NCI-H2196 (cell line): ENCODE measurements around the gene ZNF641.
"Not testable (repeated sequence)": the region's sequence is repeated elsewhere in the genome, so short reads cannot be mapped to it uniquely, and the experiment has no call there.

ENCODE experiments used
- DNase-seq: peaks from one replicate; lab custom pipeline; 2025; ENCODE audit not compliant: unreplicated experiment; lab: John Stamatoyannopoulos, UW

ZNF641 gene

GRCh38 chr12:48336061-48336460, 14.7 kb downstream of the ZNF641 start:
- no peak for DNase-seq

DNA sequence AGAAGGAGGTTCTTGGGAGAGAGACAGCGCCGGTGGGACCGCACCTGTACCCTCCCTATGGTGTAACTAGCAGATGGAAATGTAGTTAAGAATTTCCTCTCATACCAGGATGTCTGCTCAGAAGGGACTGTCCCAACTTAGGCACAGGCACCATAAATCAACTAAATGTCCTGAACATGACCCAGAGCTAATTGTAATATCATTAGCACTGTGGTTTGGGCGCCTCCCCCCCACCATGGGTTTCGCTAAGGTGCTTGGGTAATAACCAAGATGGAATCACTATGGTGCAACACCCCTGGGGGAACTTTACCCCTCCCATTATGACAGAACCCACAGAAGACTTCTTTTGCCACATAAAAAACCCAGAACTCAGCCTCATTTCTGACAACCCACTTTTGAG, 15.9 kb downstream of the ZNF641 start:
- DNase-seq: no peak

GRCh38 chr12:48333680-48334079, 17.0 kb downstream of the ZNF641 start:
- DNase-seq: not testable (repeated sequence)

DNA sequence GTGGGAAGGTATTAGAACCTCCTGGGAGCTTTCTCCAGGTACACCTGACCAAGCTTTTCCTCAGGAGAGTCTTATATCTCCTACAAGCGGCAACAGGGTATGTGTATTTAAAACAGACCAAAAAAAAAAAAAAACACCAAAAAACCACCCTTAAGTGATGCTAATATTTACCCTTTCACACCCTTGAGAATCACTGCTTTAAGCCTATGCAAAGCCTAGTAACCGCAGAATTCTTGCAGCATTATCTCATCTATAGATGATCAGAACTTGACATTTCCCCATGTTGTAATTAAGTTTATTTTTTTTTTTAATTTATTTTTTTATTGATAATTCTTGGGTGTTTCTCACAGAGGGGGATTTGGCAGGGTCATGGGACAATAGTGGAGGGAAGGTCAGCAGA, 19.3 kb downstream of the ZNF641 start:
- DNase-seq: no peak

- no peak for DNase-seq
Measured at GRCh38 chr12:48329199-48329939, 21.4 kb downstream of the ZNF641 start.

DNA sequence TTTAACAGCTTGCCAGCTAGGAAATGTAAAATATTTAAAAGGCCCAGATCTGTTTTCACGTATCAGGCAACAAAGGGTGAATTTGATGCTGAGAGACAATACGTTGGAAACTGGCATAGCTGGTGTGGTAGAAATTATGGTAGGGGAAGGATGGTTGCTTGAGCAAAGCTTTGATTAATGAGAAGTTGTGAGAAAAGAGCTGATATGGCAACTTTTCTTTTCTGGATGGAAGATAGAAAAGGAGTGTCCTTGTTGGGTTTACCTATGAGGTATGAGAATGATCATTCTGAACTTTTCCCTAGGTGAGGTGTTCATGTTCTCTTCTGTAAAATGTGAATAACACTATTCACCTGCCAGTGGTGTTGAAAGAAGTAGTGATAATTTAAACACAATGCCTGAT, 34.2 kb downstream of the ZNF641 start:
- DNase-seq: no peak

- DNase-seq: no peak
Measured at GRCh38 chr12:48311313-48311712, 39.4 kb downstream of the ZNF641 start.

- DNase-seq: no peak
Measured at GRCh38 chr12:48307269-48307668, 43.5 kb downstream of the ZNF641 start.

GRCh38 chr12:48305190-48305589, 45.5 kb downstream of the ZNF641 start:
- no peak for DNase-seq

DNA sequence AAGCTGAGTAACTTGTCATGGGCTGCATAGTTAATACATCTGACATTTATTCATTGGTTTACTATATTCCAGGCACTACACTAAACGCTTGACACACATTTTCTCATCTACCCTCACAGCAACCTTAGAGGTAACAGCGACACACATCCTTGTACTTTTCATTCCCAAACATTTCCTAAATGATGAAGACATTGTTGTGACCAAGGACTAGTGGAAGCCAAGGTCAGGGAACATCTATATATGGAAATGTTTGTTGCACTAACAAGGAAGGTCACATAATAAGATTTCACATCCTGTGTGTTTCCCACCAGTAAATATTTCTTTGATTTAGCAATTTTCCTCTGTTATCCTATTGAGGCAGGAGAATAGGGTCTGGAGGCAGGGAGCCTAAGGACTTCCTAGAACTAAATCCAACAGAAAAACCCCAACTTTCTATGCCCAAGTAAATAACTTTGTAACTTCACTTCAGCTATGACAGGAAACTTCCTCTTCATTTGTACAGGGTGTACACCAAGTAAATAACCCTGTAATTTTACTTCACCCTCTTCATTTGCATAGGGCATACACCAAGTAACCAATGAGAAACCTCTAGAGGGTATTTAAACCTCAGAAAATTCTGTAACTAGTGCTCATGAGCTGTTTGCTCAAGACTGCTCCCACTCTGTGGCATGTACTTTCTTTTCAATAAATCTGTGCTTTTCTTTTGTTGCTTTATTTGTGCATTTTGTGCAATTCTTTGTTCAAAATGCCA, 48.4 kb downstream of the ZNF641 start:
- no peak for DNase-seq

DNA sequence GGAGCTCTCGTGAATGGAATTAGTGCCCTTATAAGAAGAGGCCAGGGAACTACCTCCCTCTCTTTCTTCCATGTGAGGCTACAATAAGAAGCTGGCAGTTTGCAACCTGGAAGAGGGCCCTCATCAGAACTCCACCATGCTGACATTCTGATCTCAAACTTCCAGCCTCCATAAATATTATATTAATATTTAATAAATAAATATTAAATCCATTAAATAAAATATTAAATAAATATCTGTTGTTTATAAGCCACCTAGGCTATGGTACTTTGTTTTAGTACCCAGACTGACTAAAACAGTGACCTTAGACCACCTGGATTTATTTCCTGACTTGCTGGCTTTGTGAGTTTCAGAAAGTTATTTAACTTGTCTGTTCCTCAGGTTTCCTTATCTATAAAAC, 49.9 kb downstream of the ZNF641 start:
- DNase-seq: no peak

DNA sequence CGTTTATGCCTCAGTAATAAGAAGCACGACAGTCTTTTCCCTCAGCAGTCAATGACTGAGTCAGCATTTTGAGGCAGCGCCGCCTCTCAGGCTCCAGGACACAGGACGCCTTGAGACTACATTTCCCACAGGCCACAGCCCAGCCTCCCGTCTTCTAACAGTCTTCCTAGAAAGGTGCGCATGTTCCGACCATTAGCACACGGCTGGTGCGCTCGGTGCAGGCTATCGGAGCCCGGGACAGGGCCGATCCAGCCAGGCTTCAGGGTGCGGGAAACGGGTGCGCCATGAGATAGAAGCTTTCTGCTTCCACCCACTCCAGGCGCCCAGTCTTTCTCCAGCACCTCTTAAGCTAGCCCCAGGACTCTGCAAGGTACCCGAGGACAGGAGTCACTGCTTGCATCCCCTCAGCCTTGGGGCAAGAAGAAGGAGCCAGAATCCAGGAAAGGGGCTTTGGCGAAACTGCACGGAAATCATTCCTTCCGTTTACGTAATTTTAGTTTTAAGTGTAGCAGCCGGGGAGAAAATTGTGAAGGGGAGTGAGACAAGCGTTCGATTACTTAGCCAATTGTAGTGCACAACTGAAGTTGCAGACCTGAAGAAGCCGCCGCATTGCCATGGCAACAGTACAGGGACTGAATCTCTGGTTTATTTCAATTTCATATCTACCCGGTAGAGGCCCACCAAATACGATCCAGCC, 54.0 kb downstream of the ZNF641 start:
- DNase-seq: no peak

- DNase-seq: no peak
Measured at GRCh38 chr12:48292040-48292439, 58.7 kb downstream of the ZNF641 start.

DNA sequence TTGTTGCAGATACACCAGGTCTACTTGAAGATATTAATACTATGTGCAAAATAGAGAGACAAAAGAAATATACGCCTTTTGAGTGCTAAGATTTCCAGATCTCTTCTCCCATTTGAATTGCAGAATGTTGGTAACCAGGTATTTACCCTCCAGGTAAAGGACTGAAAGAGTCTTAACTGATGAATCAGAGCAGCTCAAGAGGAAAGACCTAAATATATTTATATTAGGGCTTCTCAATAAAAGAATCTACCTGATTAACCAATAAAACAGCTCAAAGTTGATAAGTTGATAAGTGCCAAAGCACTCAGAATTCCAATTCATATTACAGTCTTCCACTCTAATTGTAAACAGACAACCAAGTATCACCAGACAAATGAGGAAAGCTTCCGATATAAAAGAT, 59.2 kb downstream of the ZNF641 start:
- no peak for DNase-seq

DNA sequence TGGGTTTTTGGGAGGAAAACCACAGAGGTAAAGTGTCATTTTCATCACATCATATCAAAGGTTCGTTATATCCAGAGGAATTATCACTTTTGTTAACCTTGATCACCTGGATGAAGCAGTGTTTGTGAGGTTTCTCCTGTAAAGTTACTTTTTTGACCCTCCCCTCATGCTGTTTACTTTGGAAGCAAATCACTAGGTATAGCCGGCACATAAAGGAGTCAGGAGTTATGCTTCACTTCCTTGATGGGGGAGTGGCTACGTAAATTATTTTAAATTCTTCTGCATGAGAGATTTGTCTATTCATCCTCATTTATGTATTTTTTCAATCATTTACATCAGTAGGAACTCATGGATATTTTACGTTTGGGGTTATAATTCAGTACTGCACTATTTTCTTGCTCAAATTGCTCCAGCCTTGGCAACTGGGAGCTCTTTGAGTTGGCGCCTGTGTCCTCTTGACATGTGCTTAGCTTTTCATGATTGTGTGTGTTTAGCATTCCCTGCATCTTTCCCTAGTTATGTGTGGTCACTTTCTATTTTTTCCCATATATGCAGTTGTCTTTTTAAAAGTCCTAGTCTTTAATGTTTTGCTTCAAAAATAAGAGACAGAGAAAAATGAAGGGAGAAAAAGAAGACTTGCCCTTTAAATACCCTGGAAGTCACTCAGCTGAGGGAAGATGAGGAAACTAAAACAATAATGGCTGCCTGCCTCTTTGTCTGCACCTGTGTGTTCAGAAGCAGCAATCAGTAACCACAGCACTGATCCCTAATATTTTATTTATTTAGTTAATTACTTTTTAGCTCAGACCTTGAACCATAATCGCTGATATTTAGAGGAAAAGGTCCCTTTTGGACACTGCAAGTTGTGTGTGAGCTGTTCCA, 62.1 kb downstream of the ZNF641 start:
- no peak for DNase-seq
